ENCODE measurements around the gene IRF6. TPM values are rescaled to one million over a fixed set of nuclear protein-coding genes. Genes with fewer than 3 reads are reported as not detected.
A peak's percentile ranks its signal among the peaks of the same experiment; 100 is the strongest.

IRF6 gene
- total RNA-seq, 1 donor from 2014 or later = 18.2 TPM

DNA sequence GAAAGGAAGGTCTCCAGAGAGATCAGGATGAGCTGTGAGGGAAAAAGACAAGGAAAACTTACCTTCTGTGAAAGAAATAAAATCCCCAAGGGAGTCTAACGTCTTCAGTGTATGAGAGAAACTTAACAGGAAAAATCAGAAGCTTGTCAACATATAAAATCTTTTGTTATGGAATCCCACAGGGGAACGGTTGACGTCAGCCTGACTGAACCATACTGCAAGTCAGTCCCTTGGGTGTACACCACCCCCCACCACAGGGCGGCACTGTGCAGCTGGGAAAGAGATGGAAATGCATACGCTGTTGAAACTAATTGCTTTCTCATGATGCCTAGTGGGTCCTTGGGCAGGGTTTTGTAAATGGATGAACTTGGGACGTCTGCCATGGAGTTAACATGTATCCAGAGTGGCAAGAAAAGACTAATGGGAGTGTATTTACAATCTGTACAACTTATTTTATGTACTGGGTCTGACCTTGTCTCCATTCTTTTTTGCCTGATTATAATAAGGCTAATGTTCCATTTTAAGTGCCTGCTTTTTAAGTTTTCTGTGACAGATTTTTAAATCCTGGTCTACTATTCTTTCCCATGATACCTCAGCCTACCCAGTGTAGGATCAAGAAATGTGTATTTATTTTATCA, 44.5 kb upstream of the IRF6 start:
- ATAC-seq (peak in 1 of 2 donors; percentile 51), DNase-seq (no peak)
- Histone ChIP-seq H3K27me3 (ENCODE audit: low read depth) (no peaks in the 10 kb centered on the region), H3K36me3 (peaks cover 92% of the 10 kb centered on the region), H3K27ac (no peak overlapping the region), H3K4me1 (no peaks in the 10 kb centered on the region), H3K9me3 (no peaks in the 10 kb centered on the region), H3K4me3 (no peak overlapping the region)
- intact Hi-C loops (cut with DNase I) = no loop called here
- TF ChIP-seq, protein P1, sequence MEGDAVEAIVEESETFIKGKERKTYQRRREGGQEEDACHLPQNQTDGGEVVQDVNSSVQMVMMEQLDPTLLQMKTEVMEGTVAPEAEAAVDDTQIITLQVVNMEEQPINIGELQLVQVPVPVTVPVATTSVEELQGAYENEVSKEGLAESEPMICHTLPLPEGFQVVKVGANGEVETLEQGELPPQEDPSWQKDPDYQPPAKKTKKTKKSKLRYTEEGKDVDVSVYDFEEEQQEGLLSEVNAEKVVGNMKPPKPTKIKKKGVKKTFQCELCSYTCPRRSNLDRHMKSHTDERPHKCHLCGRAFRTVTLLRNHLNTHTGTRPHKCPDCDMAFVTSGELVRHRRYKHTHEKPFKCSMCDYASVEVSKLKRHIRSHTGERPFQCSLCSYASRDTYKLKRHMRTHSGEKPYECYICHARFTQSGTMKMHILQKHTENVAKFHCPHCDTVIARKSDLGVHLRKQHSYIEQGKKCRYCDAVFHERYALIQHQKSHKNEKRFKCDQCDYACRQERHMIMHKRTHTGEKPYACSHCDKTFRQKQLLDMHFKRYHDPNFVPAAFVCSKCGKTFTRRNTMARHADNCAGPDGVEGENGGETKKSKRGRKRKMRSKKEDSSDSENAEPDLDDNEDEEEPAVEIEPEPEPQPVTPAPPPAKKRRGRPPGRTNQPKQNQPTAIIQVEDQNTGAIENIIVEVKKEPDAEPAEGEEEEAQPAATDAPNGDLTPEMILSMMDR (IDR thresholded peaks at IDR 0.05) = peak; percentile 35

DNA sequence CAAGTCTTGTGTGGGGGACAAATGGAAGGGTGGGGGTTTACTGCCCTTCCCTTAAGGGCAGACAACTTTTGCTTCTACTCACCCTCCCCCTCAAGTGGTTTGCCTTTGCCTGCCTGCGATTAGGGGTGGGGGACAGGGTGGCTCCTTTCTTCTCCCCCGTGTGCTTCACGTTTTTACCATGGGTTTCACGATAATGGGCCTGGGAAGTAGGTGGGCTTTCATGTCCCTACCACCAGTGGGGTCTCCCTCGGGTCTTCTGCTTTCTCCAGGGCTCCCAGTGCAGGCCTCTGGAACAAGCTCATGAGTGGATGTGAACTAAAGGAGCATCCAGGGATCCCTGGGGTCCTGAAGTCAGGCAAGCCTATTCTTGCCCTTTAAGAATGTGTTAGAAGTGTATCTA, 43.4 kb upstream of the IRF6 start:
- Histone ChIP-seq H3K36me3 (peaks cover 95% of the 10 kb centered on the region), H3K9me3 (no peaks in the 10 kb centered on the region), H3K4me1 (no peaks in the 10 kb centered on the region), H3K27ac (no peak overlapping the region), H3K27me3 (ENCODE audit: low read depth) (no peaks in the 10 kb centered on the region), H3K4me3 (no peak overlapping the region)
- intact Hi-C loops (cut with DNase I) = no loop called here
- no peak for DNase-seq
- no peak for ATAC-seq
- TF ChIP-seq, protein P1 (IDR thresholded peaks at IDR 0.05) = no peak

DNA sequence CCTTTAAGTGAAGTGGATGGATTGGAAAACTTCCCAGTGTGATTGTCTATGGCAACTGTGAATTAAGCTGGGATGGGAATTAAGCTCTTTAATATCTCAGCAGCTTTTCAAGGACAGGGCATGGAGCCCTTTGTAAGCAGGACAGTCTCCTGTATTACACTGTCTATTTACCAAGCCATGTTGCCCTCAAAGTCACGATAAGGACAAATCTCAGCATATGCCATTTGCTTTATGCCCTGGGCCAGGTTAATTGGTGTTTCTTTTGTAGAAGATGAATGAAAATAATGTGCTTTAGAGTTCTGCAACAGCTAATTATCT, 39.4 kb upstream of the IRF6 start:
- H3K4me1 ChIP-seq = no peaks in the 10 kb centered on the region
- ATAC-seq (peak in 1 of 2 donors; percentile 9), DNase-seq (no peak)
- H3K27ac ChIP-seq = no peak overlapping the region
- peaks cover 95% of the 10 kb centered on the region for H3K36me3 ChIP-seq
- H3K9me3 ChIP-seq = no peaks in the 10 kb centered on the region
- no peaks in the 10 kb centered on the region for H3K27me3 ChIP-seq (ENCODE audit: low read depth)
- TF ChIP-seq, protein P1 (IDR thresholded peaks at IDR 0.05) = no peak
- intact Hi-C loops (cut with DNase I) = no loop called here
- H3K4me3 ChIP-seq = no peak overlapping the region

DNA sequence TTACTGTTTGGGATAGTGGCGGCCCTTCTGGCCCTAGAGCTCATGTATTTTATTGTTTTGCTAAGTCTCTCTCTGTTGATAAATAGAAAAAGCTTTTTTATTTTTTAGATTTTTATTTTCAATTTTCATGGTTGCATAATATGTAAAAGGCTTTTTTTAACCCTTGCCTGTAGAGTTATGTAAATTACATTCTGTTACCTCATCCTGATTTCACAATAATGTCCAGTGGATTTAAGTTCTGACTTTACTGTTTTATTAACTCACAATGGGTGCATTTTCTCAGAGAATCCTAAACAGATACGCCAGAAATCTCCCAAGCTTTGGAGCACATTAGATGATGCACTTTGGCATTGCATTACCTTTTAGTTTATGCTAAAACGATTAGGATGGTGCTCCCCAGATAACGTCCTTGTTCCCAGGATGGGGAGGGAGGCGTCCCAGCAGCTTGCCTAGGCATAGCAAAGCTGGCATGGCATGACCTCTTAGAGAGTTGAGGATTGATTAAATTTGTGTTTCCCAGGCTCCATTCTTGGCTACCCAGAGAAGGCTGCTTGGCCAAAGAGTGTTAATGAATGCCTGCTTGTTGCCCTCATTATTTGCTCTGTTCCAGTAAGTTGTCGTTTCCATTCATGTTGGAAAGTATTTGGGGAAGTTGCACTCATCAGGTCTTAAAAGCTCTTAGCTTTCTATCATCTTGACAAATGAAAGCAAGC, 38.9 kb upstream of the IRF6 start:
- peak; percentile 50 to 54 for ATAC-seq
- intact Hi-C loops (cut with DNase I) = no loop called here
- Histone ChIP-seq H3K27me3 (ENCODE audit: low read depth) (no peaks in the 10 kb centered on the region), H3K4me1 (no peaks in the 10 kb centered on the region), H3K27ac (no peak overlapping the region), H3K36me3 (peaks cover 96% of the 10 kb centered on the region), H3K4me3 (no peak overlapping the region), H3K9me3 (no peaks in the 10 kb centered on the region)
- DNase-seq = no peak
- TF ChIP-seq, protein P1 (IDR thresholded peaks at IDR 0.05) = no peak

DNA sequence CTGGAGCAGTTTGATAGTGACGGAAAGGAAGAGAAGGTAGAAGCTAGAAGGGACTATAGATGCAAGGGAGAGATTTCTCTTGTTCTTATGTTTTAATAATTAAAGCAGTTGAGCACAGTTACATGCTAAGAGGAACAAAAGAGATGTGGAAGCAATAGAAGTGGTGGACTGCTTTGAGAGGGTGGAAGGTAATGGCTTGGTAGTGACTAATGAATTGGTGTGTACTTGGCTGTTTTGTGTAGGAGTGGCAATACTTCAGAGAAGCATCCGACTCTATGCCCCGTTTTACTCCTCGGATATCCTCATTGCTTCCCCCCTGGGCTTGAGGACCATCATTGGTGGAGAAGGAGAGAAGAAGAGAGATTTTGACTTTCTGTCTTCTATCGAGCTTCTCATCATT, 34.7 kb upstream of the IRF6 start:
- H3K36me3 ChIP-seq = peaks cover 99% of the 10 kb centered on the region
- ATAC-seq = no peak
- no peak overlapping the region for H3K27ac ChIP-seq
- H3K4me1 ChIP-seq = no peaks in the 10 kb centered on the region
- intact Hi-C loops (cut with DNase I) = no loop called here
- H3K27me3 ChIP-seq (ENCODE audit: low read depth) = no peaks in the 10 kb centered on the region
- H3K4me3 ChIP-seq = no peak overlapping the region
- TF ChIP-seq, protein P1 (IDR thresholded peaks at IDR 0.05) = no peak
- DNase-seq = no peak
- H3K9me3 ChIP-seq = no peaks in the 10 kb centered on the region

All from lower lobe of right lung (tissue), 2 donors.